Body of pancreas (tissue), 4 donors: Measurements from ENCODE around the gene GNAZ.

Experiments
- CTCF ChIP-seq, 7 experiments: fragments of 450-650 bp in 4 of 7; fragments of 200-600 bp in 3 of 7; sonication (generic) in 3 of 7; IDR thresholded peaks; one replicate each; pipeline ENCODE4 v1.5.1; 2016 to 2019; ENCODE audit warnings: antibody characterized with exemption in 7 of 7
- POLR2A ChIP-seq, 3 donors: fragments of 450-650 bp; IDR thresholded peaks; one replicate each; pipeline ENCODE4 v1.6.1; 2016; ENCODE audit warnings: antibody characterized with exemption in 3 of 3, mild to moderate bottlenecking in 2 of 3

- TF ChIP-seq CTCF (IDR thresholded peaks at IDR 0.05): no peak
- TF ChIP-seq POLR2A (IDR thresholded peaks at IDR 0.05): no peak
These were observed 75.7 kb downstream of the GNAZ start for GRCh38 chr22:23145878-23146470.
